Activated naive CD8-positive, alpha-beta T cell treated with anti-CD3 and anti-CD28 coated beads, Interleukin-2, amount 10 ng/mL, durations not matched to agents 7 days and 5 days (primary cell): Measurements from ENCODE around the gene VIT. TPM values are rescaled to one million over a fixed set of nuclear protein-coding genes. Genes with fewer than 3 reads are reported as not detected.

ENCODE experiments used
- ATAC-seq: fragments of 150-1000 bp; cut with Tn5 transposase; one replicate; pipeline ENCODE4 v1.10.0; 2021; ENCODE audit warnings: low read depth, moderate library complexity
- POLR2A ChIA-PET: fragments of 350-600 bp; sonication (Branson Sonifier 250); formaldehyde crosslinking; loops from one replicate; lab custom pipeline; 2021; ENCODE audit warnings: antibody characterized with exemption; lab: Charles Lee
- DNase-seq: peaks from one replicate; pipeline ENCODE4 v3.0.0; 2021
- H3K27ac Mint-ChIP-seq: one replicate; pipeline ENCODE4 v1.8.0; 2022; ENCODE audit warnings: mild to moderate bottlenecking, mixed read lengths
- H3K27me3 Mint-ChIP-seq: one replicate; pipeline ENCODE4 v1.8.0; 2022; ENCODE audit warnings: mild to moderate bottlenecking, moderate library complexity, mixed read lengths
- H3K36me3 Mint-ChIP-seq: one replicate; pipeline ENCODE4 v1.8.0; 2021; ENCODE audit warnings: mild to moderate bottlenecking, mixed read lengths
- H3K4me1 Mint-ChIP-seq: one replicate; pipeline ENCODE4 v1.8.0; 2021; ENCODE audit warnings: mixed read lengths
- H3K4me3 Mint-ChIP-seq: one replicate; pipeline ENCODE4 v1.8.0; 2022; ENCODE audit warnings: mild to moderate bottlenecking, moderate library complexity, mixed read lengths
- H3K9me3 Mint-ChIP-seq: one replicate; pipeline ENCODE4 v1.8.0; 2021; ENCODE audit warnings: mixed read lengths
- total RNA-seq, 2 experiments: library from RNA; stranded (reverse); gene quantifications; one replicate each; pipeline ENCODE4 v1.2.3, GENCODE V29; 2021

The VIT gene
- total RNA-seq, 2 experiments from 2014 or later = not detected

- H3K4me1 Mint-ChIP-seq = peaks cover 13% of the 10 kb centered on the region
- no peaks in the 10 kb centered on the region for H3K36me3 Mint-ChIP-seq
- no peaks in the 10 kb centered on the region for H3K9me3 Mint-ChIP-seq
- ATAC-seq = no peak
- no peak overlapping the region for H3K4me3 Mint-ChIP-seq
- no peak overlapping the region for H3K27ac Mint-ChIP-seq
- POLR2A ChIA-PET = no interaction called here
- H3K27me3 Mint-ChIP-seq = peaks cover 22% of the 10 kb centered on the region
- DNase-seq = no peak
Observed at GRCh38 chr2:36737131-36737750, 40.7 kb downstream of the VIT start.

GRCh38 chr2:36740061-36740460, 43.6 kb downstream of the VIT start:
- POLR2A ChIA-PET = no interaction called here
- H3K9me3 Mint-ChIP-seq = no peaks in the 10 kb centered on the region

GRCh38 chr2:36741188-36741837, 44.8 kb downstream of the VIT start:
- Mint-ChIP-seq H3K27me3 (peaks cover 43% of the 10 kb centered on the region), H3K36me3 (no peaks in the 10 kb centered on the region), H3K9me3 (no peaks in the 10 kb centered on the region), H3K27ac (no peak overlapping the region), H3K4me1 (peaks cover 13% of the 10 kb centered on the region), H3K4me3 (no peak overlapping the region)
- ATAC-seq = no peak
- DNase-seq = no peak
- POLR2A ChIA-PET = no interaction called here

More at GRCh38 chr2:36740061-36740460, 43.6 kb downstream of the VIT start:
- DNase-seq (no peak), ATAC-seq (no peak)
- Mint-ChIP-seq H3K4me3 (no peak overlapping the region), H3K4me1 (peaks cover 13% of the 10 kb centered on the region), H3K36me3 (no peaks in the 10 kb centered on the region), H3K27ac (no peak overlapping the region), H3K27me3 (peaks cover 36% of the 10 kb centered on the region)

GRCh38 chr2:36743954-36744353, 47.4 kb downstream of the VIT start:
- Mint-ChIP-seq H3K4me1 (peaks cover 13% of the 10 kb centered on the region), H3K36me3 (no peaks in the 10 kb centered on the region), H3K27me3 (peaks cover 61% of the 10 kb centered on the region), H3K9me3 (no peaks in the 10 kb centered on the region), H3K27ac (no peak overlapping the region), H3K4me3 (no peak overlapping the region)
- ATAC-seq = no peak
- POLR2A ChIA-PET = no interaction called here
- DNase-seq = no peak

- Mint-ChIP-seq H3K4me3 (no peak overlapping the region), H3K27me3 (peaks cover 46% of the 10 kb centered on the region), H3K4me1 (no peaks in the 10 kb centered on the region), H3K27ac (no peak overlapping the region), H3K36me3 (no peaks in the 10 kb centered on the region), H3K9me3 (no peaks in the 10 kb centered on the region)
- ATAC-seq = no peak
- POLR2A ChIA-PET = no interaction called here
- no peak for DNase-seq
Observed at GRCh38 chr2:36748166-36748565, 51.7 kb downstream of the VIT start.

GRCh38 chr2:36750101-36750500, 53.6 kb downstream of the VIT start:
- no peak overlapping the region for H3K27ac Mint-ChIP-seq
- no peak for DNase-seq
- POLR2A ChIA-PET = no interaction called here
- H3K4me3 Mint-ChIP-seq = no peak overlapping the region
- no peak for ATAC-seq
- H3K4me1 Mint-ChIP-seq = no peaks in the 10 kb centered on the region
- H3K9me3 Mint-ChIP-seq = no peaks in the 10 kb centered on the region
- no peaks in the 10 kb centered on the region for H3K36me3 Mint-ChIP-seq
- peaks cover 40% of the 10 kb centered on the region for H3K27me3 Mint-ChIP-seq

- H3K9me3 Mint-ChIP-seq = no peaks in the 10 kb centered on the region
- peaks cover 16% of the 10 kb centered on the region for H3K27me3 Mint-ChIP-seq
- POLR2A ChIA-PET = no interaction called here
- H3K27ac Mint-ChIP-seq = no peak overlapping the region
- no peak for ATAC-seq
- H3K36me3 Mint-ChIP-seq = no peaks in the 10 kb centered on the region
- no peaks in the 10 kb centered on the region for H3K4me1 Mint-ChIP-seq
- H3K4me3 Mint-ChIP-seq = no peak overlapping the region
- DNase-seq = no peak
Observed at GRCh38 chr2:36753706-36754221, 57.3 kb downstream of the VIT start.

GRCh38 chr2:36754578-36754977, 58.1 kb downstream of the VIT start:
- no peak for DNase-seq
- H3K27me3 Mint-ChIP-seq = peaks cover 14% of the 10 kb centered on the region
- no peak overlapping the region for H3K4me3 Mint-ChIP-seq
- no peaks in the 10 kb centered on the region for H3K4me1 Mint-ChIP-seq
- POLR2A ChIA-PET = no interaction called here
- no peaks in the 10 kb centered on the region for H3K9me3 Mint-ChIP-seq
- H3K27ac Mint-ChIP-seq = no peak overlapping the region
- H3K36me3 Mint-ChIP-seq = no peaks in the 10 kb centered on the region
- ATAC-seq = no peak

- peaks cover 10% of the 10 kb centered on the region for H3K27me3 Mint-ChIP-seq
- H3K36me3 Mint-ChIP-seq = no peaks in the 10 kb centered on the region
- POLR2A ChIA-PET = no interaction called here
- no peaks in the 10 kb centered on the region for H3K9me3 Mint-ChIP-seq
- DNase-seq (no peak), ATAC-seq (no peak)
- H3K27ac Mint-ChIP-seq = no peak overlapping the region
- H3K4me3 Mint-ChIP-seq = no peak overlapping the region
- H3K4me1 Mint-ChIP-seq = no peaks in the 10 kb centered on the region
Observed at GRCh38 chr2:36756438-36756837, 59.9 kb downstream of the VIT start.

- DNase-seq (no peak), ATAC-seq (no peak)
- POLR2A ChIA-PET = no interaction called here
- H3K4me1 Mint-ChIP-seq = no peaks in the 10 kb centered on the region
- no peak overlapping the region for H3K4me3 Mint-ChIP-seq
- H3K9me3 Mint-ChIP-seq = peaks cover 3% of the 10 kb centered on the region
- no peak overlapping the region for H3K27ac Mint-ChIP-seq
- no peaks in the 10 kb centered on the region for H3K36me3 Mint-ChIP-seq
- peaks cover 14% of the 10 kb centered on the region for H3K27me3 Mint-ChIP-seq
Observed at GRCh38 chr2:36762764-36763490, 66.4 kb downstream of the VIT start.

- Mint-ChIP-seq H3K36me3 (no peaks in the 10 kb centered on the region), H3K4me3 (no peak overlapping the region), H3K9me3 (peaks cover 5% of the 10 kb centered on the region), H3K27ac (no peak overlapping the region), H3K27me3 (peaks cover 10% of the 10 kb centered on the region), H3K4me1 (peaks cover 3% of the 10 kb centered on the region)
- ATAC-seq = no peak
- DNase-seq = no peak
- POLR2A ChIA-PET = no interaction called here
Observed at GRCh38 chr2:36769106-36769505, 72.6 kb downstream of the VIT start.

- H3K27me3 Mint-ChIP-seq = peaks cover 7% of the 10 kb centered on the region
- peaks cover 3% of the 10 kb centered on the region for H3K4me1 Mint-ChIP-seq
- H3K27ac Mint-ChIP-seq = no peak overlapping the region
- POLR2A ChIA-PET = no interaction called here
- H3K4me3 Mint-ChIP-seq = no peak overlapping the region
- peaks cover 2% of the 10 kb centered on the region for H3K9me3 Mint-ChIP-seq
- no peaks in the 10 kb centered on the region for H3K36me3 Mint-ChIP-seq
- ATAC-seq = peak; percentile 65
- DNase-seq = peak; percentile 54
Observed at GRCh38 chr2:36770542-36771287, 74.2 kb downstream of the VIT start.

- Mint-ChIP-seq H3K4me1 (peaks cover 3% of the 10 kb centered on the region), H3K9me3 (peaks cover 2% of the 10 kb centered on the region), H3K27ac (no peak overlapping the region), H3K36me3 (no peaks in the 10 kb centered on the region), H3K27me3 (peaks cover 7% of the 10 kb centered on the region), H3K4me3 (no peak overlapping the region)
- POLR2A ChIA-PET = no interaction called here
- DNase-seq = no peak
- ATAC-seq = no peak
Observed at GRCh38 chr2:36771671-36772070, 75.2 kb downstream of the VIT start.
